ENCODE measurements around the gene ANTXR1.

ANTXR1 gene

GRCh38 chr2:69043736-69044400 is 30.9 kb downstream of the ANTXR1 start:
- H3K4me1 Mint-ChIP-seq = no peaks in the 10 kb centered on the region
- no peaks in the 10 kb centered on the region for H3K9me3 Mint-ChIP-seq
- no peak overlapping the region for H3K27ac Mint-ChIP-seq
- no peak overlapping the region for H3K4me3 Mint-ChIP-seq
- H3K27me3 Mint-ChIP-seq = peaks cover 24% of the 10 kb centered on the region
- no peaks in the 10 kb centered on the region for H3K36me3 Mint-ChIP-seq

- Mint-ChIP-seq H3K36me3 (no peaks in the 10 kb centered on the region), H3K4me1 (no peaks in the 10 kb centered on the region), H3K27me3 (peaks cover 18% of the 10 kb centered on the region), H3K27ac (no peak overlapping the region), H3K4me3 (no peak overlapping the region), H3K9me3 (no peaks in the 10 kb centered on the region)
These were observed 33.3 kb downstream of the ANTXR1 start for GRCh38 chr2:69046221-69046662.

GRCh38 chr2:69047625-69048145 is 34.7 kb downstream of the ANTXR1 start:
- Mint-ChIP-seq H3K4me3 (no peak overlapping the region), H3K36me3 (no peaks in the 10 kb centered on the region), H3K4me1 (no peaks in the 10 kb centered on the region), H3K27me3 (peaks cover 11% of the 10 kb centered on the region), H3K9me3 (no peaks in the 10 kb centered on the region), H3K27ac (no peak overlapping the region)

GRCh38 chr2:69050802-69051201 is 37.8 kb downstream of the ANTXR1 start:
- no peaks in the 10 kb centered on the region for H3K9me3 Mint-ChIP-seq
- no peaks in the 10 kb centered on the region for H3K4me1 Mint-ChIP-seq
- H3K27ac Mint-ChIP-seq = no peak overlapping the region
- H3K36me3 Mint-ChIP-seq = no peaks in the 10 kb centered on the region
- H3K27me3 Mint-ChIP-seq = peaks cover 19% of the 10 kb centered on the region
- no peak overlapping the region for H3K4me3 Mint-ChIP-seq

- H3K27me3 Mint-ChIP-seq = peaks cover 23% of the 10 kb centered on the region
- H3K36me3 Mint-ChIP-seq = no peaks in the 10 kb centered on the region
- no peaks in the 10 kb centered on the region for H3K4me1 Mint-ChIP-seq
- H3K9me3 Mint-ChIP-seq = no peaks in the 10 kb centered on the region
- H3K4me3 Mint-ChIP-seq = no peak overlapping the region
- H3K27ac Mint-ChIP-seq = no peak overlapping the region
These were observed 40.5 kb downstream of the ANTXR1 start for GRCh38 chr2:69053416-69053965.

- Mint-ChIP-seq H3K9me3 (no peaks in the 10 kb centered on the region), H3K27me3 (peaks cover 29% of the 10 kb centered on the region), H3K27ac (no peak overlapping the region), H3K4me3 (no peak overlapping the region), H3K4me1 (no peaks in the 10 kb centered on the region), H3K36me3 (no peaks in the 10 kb centered on the region)
These were observed 41.5 kb downstream of the ANTXR1 start for GRCh38 chr2:69054431-69054830.

- H3K36me3 Mint-ChIP-seq = no peaks in the 10 kb centered on the region
- H3K27ac Mint-ChIP-seq = no peak overlapping the region
- H3K4me1 Mint-ChIP-seq = no peaks in the 10 kb centered on the region
- H3K9me3 Mint-ChIP-seq = no peaks in the 10 kb centered on the region
- H3K4me3 Mint-ChIP-seq = no peak overlapping the region
- peaks cover 31% of the 10 kb centered on the region for H3K27me3 Mint-ChIP-seq
These were observed 42.9 kb downstream of the ANTXR1 start for GRCh38 chr2:69055688-69056470.

- Mint-ChIP-seq H3K36me3 (no peaks in the 10 kb centered on the region), H3K9me3 (no peaks in the 10 kb centered on the region), H3K27me3 (peaks cover 43% of the 10 kb centered on the region), H3K27ac (no peak overlapping the region), H3K4me1 (no peaks in the 10 kb centered on the region), H3K4me3 (no peak overlapping the region)
These were observed 44.7 kb downstream of the ANTXR1 start for GRCh38 chr2:69057660-69058059.

- H3K27me3 Mint-ChIP-seq = peaks cover 35% of the 10 kb centered on the region
- H3K4me1 Mint-ChIP-seq = no peaks in the 10 kb centered on the region
- H3K36me3 Mint-ChIP-seq = no peaks in the 10 kb centered on the region
- peaks cover 9% of the 10 kb centered on the region for H3K9me3 Mint-ChIP-seq
- H3K4me3 Mint-ChIP-seq = no peak overlapping the region
- H3K27ac Mint-ChIP-seq = no peak overlapping the region
These were observed 46.8 kb downstream of the ANTXR1 start for GRCh38 chr2:69059731-69060290.

GRCh38 chr2:69060938-69061501 is 48.0 kb downstream of the ANTXR1 start:
- Mint-ChIP-seq H3K27ac (no peak overlapping the region), H3K27me3 (peaks cover 34% of the 10 kb centered on the region), H3K36me3 (no peaks in the 10 kb centered on the region), H3K4me3 (no peak overlapping the region), H3K4me1 (no peaks in the 10 kb centered on the region), H3K9me3 (peaks cover 10% of the 10 kb centered on the region)

GRCh38 chr2:69061525-69061924 is 48.5 kb downstream of the ANTXR1 start:
- Mint-ChIP-seq H3K27ac (no peak overlapping the region), H3K4me1 (no peaks in the 10 kb centered on the region), H3K4me3 (no peak overlapping the region), H3K36me3 (no peaks in the 10 kb centered on the region), H3K9me3 (peaks cover 10% of the 10 kb centered on the region), H3K27me3 (peaks cover 34% of the 10 kb centered on the region)

- peaks cover 31% of the 10 kb centered on the region for H3K27me3 Mint-ChIP-seq
- H3K4me1 Mint-ChIP-seq = no peaks in the 10 kb centered on the region
- H3K9me3 Mint-ChIP-seq = peaks cover 10% of the 10 kb centered on the region
- no peak overlapping the region for H3K4me3 Mint-ChIP-seq
- H3K27ac Mint-ChIP-seq = no peak overlapping the region
- no peaks in the 10 kb centered on the region for H3K36me3 Mint-ChIP-seq
These were observed 49.5 kb downstream of the ANTXR1 start for GRCh38 chr2:69062307-69062962.

GRCh38 chr2:69065735-69066336 is 52.9 kb downstream of the ANTXR1 start:
- no peak overlapping the region for H3K4me3 Mint-ChIP-seq
- H3K27me3 Mint-ChIP-seq = peaks cover 23% of the 10 kb centered on the region
- no peaks in the 10 kb centered on the region for H3K4me1 Mint-ChIP-seq
- no peak overlapping the region for H3K27ac Mint-ChIP-seq
- H3K36me3 Mint-ChIP-seq = no peaks in the 10 kb centered on the region
- H3K9me3 Mint-ChIP-seq = peaks cover 10% of the 10 kb centered on the region

- Mint-ChIP-seq H3K4me3 (no peak overlapping the region), H3K36me3 (no peaks in the 10 kb centered on the region), H3K9me3 (peaks cover 10% of the 10 kb centered on the region), H3K27me3 (peaks cover 14% of the 10 kb centered on the region), H3K27ac (peak overlapping the region; percentile 12), H3K4me1 (no peaks in the 10 kb centered on the region)
These were observed 54.1 kb downstream of the ANTXR1 start for GRCh38 chr2:69067026-69067630.

Measured in activated naive CD4-positive, alpha-beta T cell treated with anti-CD3 and anti-CD28 coated beads, Interleukin-2, amount 50 U/mL, for 24 hours (primary cell).